Right ventricle myocardium inferior (tissue), 1 donor: ENCODE data around the gene TCFL5. TPM values are rescaled to one million over a fixed set of nuclear protein-coding genes. Genes with fewer than 3 reads are reported as not detected.
A peak's percentile ranks its signal among the peaks of the same experiment; 100 is the strongest.
"Not testable (repeated sequence)": the region's sequence is repeated elsewhere in the genome, so short reads cannot be mapped to it uniquely, and the experiment has no call there.

Experiments used
- ATAC-seq: fragments of 200-7000 bp; cut with Tn5 transposase; one replicate; pipeline ENCODE4 v1.9.1; 2020; ENCODE audit warnings: mild to moderate bottlenecking, moderate library complexity
- DNase-seq: peaks from one replicate; pipeline ENCODE4 v3.0.0; 2021; ENCODE audit errors: missing footprints
- intact Hi-C: fragments of 100-400 bp; cut with DNase I; formaldehyde crosslinking; loops from one replicate; pipeline ENCODE4 v1.11.0; 2022
- total RNA-seq: library from RNA; stranded (reverse); fragmentation: NEBNext Ultra II Directional; extraction: Animal tissue kit (Norgen Biotek cat#: 25700); gene quantifications from one replicate; pipeline ENCODE4 v1.2.1, GENCODE V29; 2021
- donor health status: DM: no; HTN: yes; CAD: no; lungs with severe emphysema.

The TCFL5 gene
- total RNA-seq, 1 donor from 2014 or later = 6.0 TPM

DNA sequence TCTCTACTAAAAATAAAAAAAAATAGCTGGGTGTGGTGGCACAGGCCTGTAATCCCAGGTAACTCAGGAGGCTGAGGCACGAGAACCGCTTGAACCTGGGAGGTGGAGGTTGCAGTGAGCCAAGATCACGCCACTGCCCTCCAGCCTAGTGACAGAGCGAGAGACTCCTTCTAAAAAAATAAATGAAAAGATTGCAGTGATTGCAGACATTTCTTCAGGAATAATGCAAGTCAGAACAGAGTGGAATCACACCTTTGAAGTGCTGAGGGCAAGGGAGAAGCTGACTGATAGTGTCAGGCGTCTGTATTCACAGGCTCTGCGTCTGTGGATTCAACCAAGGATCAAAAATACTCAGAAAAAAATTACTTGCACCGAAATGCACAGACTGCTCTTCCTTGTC lies 2.6 kb upstream of the TCFL5 start:
- intact Hi-C loops = no loop called here
- no peak for DNase-seq
- ATAC-seq = no peak

DNA sequence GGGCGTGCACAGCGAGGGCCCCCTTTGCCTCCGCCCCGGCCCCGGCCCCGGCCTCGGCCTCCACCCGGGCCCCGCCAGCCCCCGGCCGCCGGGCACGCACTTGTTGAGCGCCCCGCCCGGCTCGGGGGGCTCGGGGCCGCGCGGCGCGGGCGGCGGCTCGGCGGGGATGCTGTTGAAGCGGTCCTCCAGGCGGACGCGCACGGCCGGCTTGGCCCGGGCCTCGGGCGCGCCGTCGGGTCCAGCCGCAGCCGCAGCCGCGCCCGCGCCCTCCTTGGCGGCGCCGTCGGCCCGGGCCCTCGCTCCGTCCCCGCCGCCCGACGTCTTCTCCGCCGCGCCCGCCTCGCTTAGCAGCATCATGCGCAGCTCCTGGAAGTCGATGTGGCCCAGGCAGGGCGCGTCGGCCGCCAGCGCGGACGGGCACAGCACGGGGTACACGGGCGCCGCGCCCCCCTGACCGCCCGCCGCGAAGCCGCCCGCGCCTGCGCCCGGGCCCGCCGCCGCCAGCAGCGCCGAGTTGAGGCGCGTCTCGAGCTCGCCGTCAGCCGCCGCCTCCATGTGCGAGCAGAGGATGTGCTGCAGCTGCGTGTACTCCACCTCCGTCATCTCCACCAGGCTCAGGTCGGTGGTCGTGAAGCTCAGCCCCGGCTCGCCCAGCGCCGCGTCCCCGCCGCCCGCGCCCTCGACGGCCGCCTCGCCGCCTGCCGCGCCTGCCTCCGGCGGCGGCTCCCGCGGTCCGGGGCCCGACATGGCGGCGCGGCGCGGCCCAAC lies 514 bp downstream of the TCFL5 start:
- DNase-seq (no peak), ATAC-seq (no peak)
- intact Hi-C loops = no loop called here

DNA sequence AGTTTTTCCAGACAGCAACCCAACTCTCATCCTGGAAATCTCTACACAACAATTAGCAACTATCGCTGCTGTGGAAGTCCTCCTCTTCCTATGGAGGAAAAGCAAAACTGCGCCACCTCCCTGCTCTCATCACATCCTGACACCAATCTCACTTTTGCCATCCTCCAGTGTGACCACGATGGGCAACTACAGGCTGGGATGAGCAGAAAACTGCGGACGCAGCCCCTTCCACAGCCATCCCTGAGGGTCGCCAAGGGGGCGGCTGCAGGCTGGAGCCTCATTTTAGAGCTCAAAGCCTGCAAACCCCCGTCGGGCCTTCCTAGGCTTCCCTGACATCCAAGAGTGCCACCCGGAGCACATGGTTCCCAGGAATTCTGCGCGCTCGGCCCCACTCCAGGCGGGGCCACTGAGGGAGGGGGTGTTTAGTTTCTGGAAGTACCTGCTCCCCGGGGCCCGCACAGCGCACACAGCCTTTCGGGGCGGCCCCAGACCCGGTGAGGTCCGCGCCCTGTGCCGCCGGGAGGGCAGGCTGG lies 1.2 kb downstream of the TCFL5 start:
- intact Hi-C loops = no loop called here
- no peak for DNase-seq
- ATAC-seq = no peak

DNA sequence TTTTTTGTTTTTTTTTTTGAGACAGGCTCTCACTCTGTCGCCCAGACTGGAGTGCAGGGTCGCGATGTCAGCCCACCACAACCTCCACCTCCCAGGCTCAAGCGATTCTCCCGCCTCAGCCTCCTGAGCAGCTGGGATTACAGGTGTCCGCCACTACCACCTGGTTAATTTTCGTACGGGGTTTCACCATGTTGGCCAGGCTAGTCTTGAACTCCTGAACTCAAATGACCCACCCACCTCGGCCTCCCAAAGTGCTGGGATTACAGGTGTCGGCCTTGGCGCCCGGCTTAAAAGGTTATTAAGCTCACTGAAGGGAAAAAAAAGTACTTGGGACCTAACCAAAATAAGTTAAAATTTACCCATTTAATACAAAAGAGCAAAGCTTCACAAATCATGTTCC lies 1.9 kb downstream of the TCFL5 start:
- DNase-seq (no peak), ATAC-seq (no peak)
- intact Hi-C loops = no loop called here

DNA sequence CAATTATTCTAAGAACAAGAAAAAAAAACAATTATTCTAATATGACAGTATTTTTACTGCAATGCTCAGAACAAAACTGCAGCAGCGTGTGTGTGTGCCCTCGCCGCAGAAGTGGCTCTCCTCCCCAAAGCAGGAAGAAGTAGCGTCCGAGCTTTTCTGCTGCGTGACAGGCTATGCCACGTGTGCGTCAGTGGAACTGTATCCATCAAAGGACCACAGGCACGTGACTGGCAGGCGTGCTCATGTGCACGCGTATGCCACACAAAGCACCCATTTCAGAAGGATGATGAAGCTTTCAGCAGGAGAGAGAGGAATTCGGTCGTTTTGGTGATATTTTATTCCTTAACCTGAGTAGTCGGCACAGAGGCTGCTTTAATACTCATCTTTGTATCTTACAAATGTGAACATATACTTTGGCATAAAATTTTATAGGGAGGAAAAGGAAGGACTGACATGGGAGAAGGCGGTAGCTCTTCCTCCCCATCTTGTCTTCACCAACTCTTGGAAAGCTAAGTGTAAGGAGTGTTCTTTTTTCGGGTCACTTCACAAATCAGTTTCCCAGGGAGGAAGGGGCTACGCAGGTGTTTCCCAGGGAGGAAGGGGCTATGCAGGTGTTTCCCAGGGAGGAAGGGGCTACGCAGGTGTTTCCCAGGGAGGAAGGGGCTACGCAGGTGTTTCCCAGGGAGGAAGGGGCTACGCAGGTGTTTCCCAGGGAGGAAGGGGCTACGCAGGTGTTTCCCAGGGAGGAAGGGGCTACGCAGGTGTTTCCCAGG lies 3.4 kb downstream of the TCFL5 start:
- DNase-seq (no peak), ATAC-seq (no peak)
- intact Hi-C loops = no loop called here

DNA sequence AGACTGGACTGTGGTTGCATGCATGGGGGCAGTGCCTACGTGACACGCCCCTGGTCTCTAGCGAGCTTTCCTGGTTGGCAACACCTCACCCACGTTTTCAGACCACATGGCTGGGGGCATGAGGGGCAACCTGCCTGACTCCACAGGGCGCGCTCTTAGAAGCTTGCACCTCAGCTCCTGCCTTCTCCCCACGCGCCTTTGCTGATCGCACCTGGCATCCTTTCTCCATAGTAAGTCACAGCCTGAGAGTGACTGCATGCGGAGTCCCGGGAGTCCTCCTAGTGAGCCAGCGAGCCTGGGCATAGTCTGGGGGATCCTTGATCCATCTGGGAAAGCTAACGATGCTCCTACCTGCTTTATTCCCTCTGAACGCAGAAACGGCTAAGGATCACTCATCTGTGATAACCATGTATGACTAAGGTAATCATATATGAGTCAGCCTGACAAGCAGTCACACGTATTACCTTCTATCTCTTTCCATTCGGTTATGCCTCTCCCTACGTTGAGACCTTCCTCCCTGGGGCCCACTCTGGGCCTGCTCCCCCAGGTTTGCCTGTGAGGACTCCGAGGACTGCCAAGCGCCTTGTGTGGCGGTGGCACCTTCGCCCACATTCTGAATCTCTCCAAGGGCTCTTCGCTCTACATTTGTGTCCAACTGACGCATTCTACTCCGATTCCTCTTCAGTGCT lies 4.5 kb downstream of the TCFL5 start:
- ATAC-seq = no peak

DNA sequence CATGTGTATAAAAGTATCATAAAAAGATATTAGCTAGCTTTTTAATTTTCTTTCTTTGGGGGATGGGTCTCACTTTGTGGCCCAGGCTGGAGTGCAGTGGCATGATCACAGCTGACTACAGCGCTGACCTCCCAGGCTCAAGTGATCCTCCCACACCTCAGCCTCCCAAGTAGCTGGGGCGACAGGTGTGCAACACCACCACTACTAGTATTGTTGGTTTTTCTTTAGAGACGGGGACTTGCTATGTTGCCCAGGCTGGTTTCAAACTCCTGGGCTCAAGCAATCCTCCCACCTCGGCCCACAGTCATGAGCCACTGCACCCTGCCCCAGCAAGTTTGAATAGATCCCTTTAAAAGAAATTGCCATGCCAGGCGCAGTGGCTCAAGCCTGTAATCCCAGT lies 6.5 kb downstream of the TCFL5 start:
- DNase-seq (no peak), ATAC-seq (no peak)
- intact Hi-C loops = no loop called here

More for the DNA sequence above, 4.5 kb downstream of the TCFL5 start:
- intact Hi-C loops = no loop called here
- DNase-seq = no peak

DNA sequence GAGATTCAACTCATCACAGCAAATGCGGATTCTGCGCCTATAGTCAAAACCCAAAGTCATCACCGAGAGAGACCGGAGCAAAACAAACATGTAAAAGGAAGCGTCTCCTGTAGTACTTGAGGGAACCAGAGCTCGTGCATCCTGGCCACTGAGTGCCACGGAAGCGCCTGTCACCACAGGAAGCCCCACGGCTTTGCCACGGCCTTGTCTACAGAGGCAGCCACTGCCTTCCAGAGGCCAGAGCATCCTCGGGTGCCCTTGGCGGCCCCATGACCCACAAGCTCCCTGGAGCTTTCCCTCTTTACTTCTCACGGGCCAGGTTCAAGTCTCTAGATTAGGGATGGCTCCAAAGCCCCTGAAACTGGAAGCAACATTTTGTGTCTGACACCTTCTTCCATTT lies 7.5 kb downstream of the TCFL5 start:
- intact Hi-C loops = no loop called here
- no peak for DNase-seq
- ATAC-seq = no peak

DNA sequence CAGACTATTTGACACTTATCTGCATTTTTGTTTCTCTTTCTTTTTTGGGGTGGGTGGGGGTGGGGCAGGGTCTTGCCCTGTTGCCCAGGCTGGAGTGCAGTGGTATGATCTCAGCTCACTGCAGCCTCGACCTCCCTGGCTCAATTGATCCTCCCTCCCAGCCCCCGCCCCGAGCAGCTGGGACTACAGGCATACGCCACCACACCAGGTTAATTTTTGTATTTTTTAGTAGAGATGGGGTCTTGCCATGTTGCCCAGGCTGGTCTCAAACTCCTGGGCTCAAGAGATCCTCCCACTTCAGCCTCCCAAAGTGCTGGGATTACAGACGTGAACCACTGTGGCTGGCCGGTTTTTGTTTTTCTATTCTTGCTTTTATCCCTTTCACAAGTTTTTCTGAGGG lies 8.3 kb downstream of the TCFL5 start:
- DNase-seq, intact Hi-C loops, ATAC-seq: not testable (repeated sequence)

DNA sequence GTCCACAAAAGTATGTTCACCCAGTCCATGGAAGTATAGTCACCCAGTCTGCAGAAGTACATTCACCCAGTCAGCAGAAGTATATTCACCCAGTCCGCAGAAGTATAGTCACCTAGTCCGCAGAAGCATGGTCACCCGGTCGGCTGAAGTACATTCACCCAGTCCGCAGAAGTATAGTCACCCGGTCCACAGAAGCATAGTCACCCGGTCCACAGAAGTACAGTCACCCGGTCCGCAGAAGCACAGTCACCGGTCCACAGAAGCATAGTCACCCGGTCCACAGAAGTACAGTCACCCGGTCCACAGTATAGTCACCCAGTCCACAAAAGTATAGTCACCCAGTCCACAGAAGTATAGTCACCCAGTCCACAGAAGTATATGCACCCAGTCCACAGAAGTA lies 8.8 kb downstream of the TCFL5 start:
- no peak for ATAC-seq
- intact Hi-C loops = no loop called here
- no peak for DNase-seq

DNA sequence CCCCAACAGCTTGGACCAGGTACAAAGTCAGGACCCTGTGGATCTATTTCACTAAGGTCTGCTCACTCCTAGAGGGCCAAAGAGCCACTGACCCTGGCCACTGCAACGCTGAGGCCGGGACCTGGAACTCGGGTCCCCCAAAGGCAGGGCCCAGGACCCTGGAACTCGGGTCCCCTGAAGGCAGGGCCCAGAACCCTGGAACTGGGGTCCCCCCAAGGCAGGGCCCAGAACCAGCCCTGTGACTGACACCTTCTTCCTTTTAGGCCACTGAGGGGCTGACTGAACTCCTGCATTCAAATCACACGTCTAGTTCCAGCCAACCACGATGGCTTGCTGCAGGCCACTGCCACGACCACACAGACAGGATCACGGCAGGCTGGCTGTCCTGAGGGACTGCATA lies 9.4 kb downstream of the TCFL5 start:
- no peak for ATAC-seq
- DNase-seq = no peak
- intact Hi-C loops = no loop called here

DNA sequence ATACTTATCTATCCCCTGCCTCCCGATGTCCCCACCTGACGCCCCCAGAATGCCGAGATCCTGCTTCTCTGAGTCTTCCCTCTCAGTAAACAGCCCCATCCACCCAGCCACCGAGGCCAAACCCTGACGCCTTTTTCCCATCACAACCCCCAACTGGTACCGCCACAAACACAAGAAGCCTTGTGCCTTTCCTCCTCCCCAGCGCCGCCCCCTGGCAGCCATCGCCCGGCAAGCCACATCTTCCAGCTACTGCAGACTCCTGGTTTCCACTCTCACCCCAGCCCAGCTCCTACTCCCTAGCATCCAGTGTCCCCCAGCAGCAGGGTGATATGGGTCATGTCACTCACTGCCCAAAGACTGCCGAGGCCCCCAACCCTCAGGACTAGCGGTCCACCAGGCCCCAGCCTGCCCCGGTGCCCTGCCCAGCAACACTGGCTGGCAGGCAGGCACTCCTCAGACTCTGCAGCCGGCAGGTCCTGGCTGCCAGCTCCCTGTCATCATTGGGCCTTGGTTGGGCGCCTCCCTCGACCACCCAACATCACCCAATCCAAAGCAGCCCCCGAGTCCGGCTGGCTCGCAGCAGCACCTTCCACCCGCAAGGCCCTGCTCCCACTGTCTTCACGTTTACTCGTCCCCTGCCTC lies 11.2 kb downstream of the TCFL5 start:
- intact Hi-C loops = no loop called here
- ATAC-seq = no peak
- DNase-seq = no peak

DNA sequence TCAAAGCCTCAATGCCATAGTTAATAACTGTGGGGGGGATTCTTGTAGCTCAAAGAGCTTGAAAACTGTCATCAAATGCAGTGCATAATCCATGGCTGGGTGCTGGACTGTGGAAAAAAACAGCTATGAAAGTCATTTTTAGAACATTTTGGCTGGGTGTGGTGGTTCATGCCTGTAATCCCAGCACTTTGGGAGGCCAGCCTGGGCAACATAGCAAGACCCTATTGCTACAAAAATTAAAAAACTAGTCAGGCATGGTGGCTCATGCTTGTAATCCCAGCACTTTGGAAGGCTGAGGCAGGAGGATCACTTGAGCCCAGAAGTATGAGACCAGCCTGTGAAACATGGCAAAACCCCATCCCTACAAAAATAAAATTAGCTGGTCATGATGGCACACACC lies 12.2 kb downstream of the TCFL5 start:
- no peak for DNase-seq
- ATAC-seq = no peak
- intact Hi-C loops = no loop called here

DNA sequence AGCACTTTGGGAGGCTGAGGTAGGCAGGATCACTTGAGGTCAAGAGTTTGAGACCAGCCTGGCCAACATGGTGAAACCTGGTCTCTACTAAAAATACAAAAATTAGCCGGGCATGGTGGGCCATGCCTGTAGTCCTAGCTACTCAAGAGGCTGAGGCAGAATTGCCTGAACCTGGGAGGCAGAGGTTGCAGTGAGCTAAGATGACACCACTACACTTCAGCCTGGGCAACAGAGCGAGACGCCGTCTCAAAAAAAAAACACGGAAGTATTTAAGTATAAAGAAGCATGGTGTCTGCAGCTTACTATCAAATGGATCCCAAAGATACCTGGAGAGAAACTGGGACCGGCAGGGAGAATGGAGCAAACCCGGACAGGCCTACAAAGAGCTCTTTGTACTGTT lies 12.7 kb downstream of the TCFL5 start:
- DNase-seq, intact Hi-C loops, ATAC-seq: not testable (repeated sequence)

DNA sequence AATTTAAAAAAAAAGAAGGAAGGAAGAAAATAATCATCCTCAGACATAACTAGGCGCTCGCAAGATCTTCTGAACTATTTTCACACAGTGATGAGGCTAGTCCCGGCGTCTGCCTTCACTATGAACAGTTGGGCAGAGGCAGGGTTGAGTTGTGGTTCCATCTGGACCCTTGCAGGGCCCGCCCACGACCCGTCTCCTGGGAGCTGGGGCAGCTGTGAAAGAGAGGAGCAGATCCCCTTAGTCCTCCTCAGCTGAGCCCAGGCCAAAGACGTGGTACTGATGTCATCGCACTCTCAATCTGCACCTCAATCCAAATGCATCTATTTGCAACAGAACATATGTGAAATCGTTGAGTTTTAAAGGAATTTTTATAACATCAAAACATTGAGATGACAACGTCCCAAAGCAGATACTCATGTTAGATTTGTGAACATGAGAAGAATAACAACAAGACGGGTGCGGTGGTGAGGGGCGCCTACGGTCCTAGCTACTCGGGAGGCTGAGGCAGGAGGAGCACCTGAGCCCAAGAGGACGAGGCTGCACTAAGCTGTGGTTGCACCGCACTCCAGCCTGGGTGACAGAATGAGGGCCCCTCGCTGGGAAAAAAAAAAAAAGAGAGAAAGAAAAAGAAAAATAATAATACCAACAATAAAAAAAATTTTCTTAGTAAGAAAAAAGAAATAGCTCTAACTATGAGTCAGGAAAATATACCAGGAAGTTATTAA lies 15.3 kb downstream of the TCFL5 start:
- intact Hi-C loops = no loop called here
- DNase-seq = no peak
- peak; percentile 47 for ATAC-seq

DNA sequence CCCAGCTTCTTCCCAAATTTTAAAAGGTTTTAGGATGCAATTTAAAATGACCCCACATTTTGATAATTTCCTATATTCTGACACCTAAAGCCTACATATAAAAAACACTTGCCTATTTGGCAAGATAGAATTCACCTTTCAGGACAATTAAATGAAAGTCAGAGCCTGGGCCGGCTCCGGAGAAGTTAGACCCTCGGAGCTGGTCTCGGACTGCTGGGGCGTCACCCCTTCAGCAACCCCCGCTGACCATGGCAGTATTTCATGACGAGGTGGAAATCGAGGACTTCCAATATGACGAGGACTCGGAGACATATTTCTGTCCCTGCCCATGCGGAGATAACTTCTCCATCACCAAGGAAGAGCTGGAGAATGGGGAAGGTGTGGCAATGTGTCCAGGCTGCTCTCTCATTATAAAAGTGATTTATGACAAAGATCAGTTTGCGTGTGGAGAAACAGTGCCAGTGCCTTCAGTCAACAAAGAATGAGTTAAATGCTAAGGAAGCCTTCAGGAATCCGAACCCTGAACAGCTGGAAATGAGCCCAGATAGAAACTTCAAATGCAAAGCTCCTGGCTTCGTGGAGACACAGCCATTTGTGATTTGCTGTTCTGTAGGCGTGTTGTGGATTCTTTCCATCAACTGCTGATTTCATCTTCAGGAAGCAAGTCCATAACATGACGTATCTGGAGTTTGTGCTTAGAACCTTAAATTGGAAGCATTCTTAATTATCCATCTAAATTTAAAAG lies 16.0 kb downstream of the TCFL5 start:
- ATAC-seq (no peak), DNase-seq (no peak)
- intact Hi-C loops = no loop called here

DNA sequence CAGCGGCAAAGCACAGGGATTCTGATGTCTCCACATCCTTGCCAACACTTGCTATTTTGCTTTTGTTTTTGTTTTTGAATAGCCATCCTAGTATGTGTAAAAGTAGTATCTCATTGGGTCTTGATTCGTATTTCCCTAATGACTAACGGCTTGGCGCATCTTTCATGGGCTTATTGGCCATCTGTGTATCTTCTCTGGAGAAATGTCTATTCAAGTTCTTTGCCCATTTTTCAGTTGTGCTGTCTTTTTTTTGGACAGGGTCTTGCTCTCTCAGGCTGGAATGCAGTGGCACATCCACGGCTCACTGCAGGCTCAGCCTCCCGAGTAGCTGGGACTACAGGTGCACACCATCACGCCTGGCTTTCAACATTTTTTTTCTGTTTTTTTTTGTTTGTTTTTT lies 17.4 kb downstream of the TCFL5 start:
- intact Hi-C loops = no loop called here
- ATAC-seq (no peak), DNase-seq (no peak)

DNA sequence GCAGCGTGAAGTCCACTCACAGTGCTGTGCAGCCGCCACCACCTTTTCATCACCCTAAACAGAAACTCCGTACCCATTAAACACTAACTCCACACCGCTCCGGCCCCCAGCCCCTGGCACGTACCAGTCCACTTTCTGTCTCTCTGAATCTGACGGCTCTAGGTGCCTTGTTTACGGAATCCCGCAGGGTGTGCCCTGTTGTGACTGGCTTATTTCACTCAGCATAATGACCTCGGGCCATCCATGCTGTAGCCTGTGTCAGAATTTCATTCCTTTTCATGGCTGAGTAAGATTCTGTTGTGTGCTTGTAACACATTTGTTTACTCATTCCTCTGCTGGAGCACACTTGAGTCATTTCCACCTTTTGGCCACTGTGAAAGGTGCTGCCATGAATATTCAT lies 18.0 kb downstream of the TCFL5 start:
- ATAC-seq (no peak), DNase-seq (no peak)
- intact Hi-C loops = no loop called here
